Thyroid gland (tissue), 4 donors: ENCODE results near the gene CEP43. TPM values are rescaled to one million over a fixed set of nuclear protein-coding genes. Genes with fewer than 3 reads are reported as not detected.
A peak's percentile ranks its signal among the peaks of the same experiment; 100 is the strongest.

Experiments
- DNase-seq, 2 donors: peaks; one replicate each; pipeline ENCODE4 v3.0.0-alpha.2; 2019
- H3K27ac ChIP-seq, 3 donors: fragments of 200-600 bp; sonication (generic); 1 replicate in 2 of 3; 2 replicates in 1 of 3; pipeline ENCODE4 v1.5.1; 2016 to 2019; ENCODE audit warnings: mild to moderate bottlenecking in 1 of 3, moderate library complexity in 1 of 3
- H3K27me3 ChIP-seq: fragments of 200-600 bp; sonication (generic); one replicate; pipeline ENCODE4 v1.5.1; 2019
- H3K36me3 ChIP-seq, 2 donors: fragments of 200-600 bp; sonication (generic); one replicate each; pipeline ENCODE4 v1.5.1; 2016 to 2019
- H3K4me1 ChIP-seq, 2 donors: fragments of 200-600 bp; sonication (generic); one replicate each; pipeline ENCODE4 v1.5.1; 2017 to 2019
- H3K4me3 ChIP-seq, 3 donors: fragments of 200-600 bp; sonication (generic); replicated peaks in 1 of 3; 1 replicate in 2 of 3; 2 replicates in 1 of 3; pipeline ENCODE4 v1.5.1; 2016; ENCODE audit warnings: mild to moderate bottlenecking in 1 of 3
- H3K9me3 ChIP-seq: fragments of 200-600 bp; sonication (generic); one replicate; pipeline ENCODE4 v1.5.1; 2017
- POLR2A ChIP-seq, 2 donors: fragments of 450-650 bp; IDR thresholded peaks; one replicate each; pipeline ENCODE4 v1.6.1; 2017; ENCODE audit warnings: antibody characterized with exemption in 2 of 2, mild to moderate bottlenecking in 2 of 2, moderate library complexity in 1 of 2
- WGBS, 2 donors: methylation state at CpG; one replicate each; pipeline ENCODE4 v1.1.5; 2017; 5-methylcytosine and 5-hydroxymethylcytosine counted together
- intact Hi-C: fragments of 100-400 bp; cut with DNase I; formaldehyde crosslinking; loops from one replicate; pipeline ENCODE4 v1.15.1; 2023
- total RNA-seq, 4 donors: library from RNA; depleted of rRNA; stranded (reverse); fragments of >200 nt; gene quantifications; one replicate each; pipeline ENCODE4 v1.2.3, GENCODE V29; 2016
- TF ChIP-seq, protein P1 (sequence below), 6 experiments: fragments of 200-600 bp in 3 of 6; fragments of 450-650 bp in 3 of 6; sonication (generic) in 3 of 6; IDR thresholded peaks; one replicate each; pipeline ENCODE4 v1.5.1; 2016 to 2019; ENCODE audit warnings: antibody characterized with exemption in 6 of 6, mild to moderate bottlenecking in 2 of 6, inconsistent platforms in 1 of 6, moderate library complexity in 1 of 6

Gene CEP43
- total RNA-seq, 4 donors from 2014 or later, result 30.0 to 39.9 (median 33.8) TPM

DNA sequence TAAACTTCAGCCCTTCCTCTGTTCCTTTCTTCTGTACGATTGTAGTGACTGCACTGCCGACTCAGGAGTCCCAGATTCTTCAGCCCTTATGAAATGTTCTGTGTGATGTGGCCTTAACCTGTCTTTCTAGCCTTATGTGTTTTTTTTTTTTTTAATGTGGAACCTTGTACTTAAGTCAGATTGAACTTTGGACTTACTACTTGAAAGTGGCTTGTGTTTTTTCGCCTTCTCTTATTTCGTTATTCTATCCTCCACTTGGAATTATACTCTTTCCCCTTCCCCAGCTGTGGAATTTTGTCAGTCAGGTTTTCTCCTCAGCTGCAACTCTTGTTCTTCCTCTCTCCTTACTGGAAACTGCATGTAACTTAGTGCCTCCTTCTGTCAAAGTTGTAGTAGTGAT is 8.8 kb downstream of the CEP43 start:
- no peaks in the 10 kb centered on the region for H3K27me3 ChIP-seq
- peaks cover 9 to 17% of the 10 kb centered on the region in 2 donors for H3K36me3 ChIP-seq
- H3K4me3 ChIP-seq, result no peak overlapping the region
- H3K9me3 ChIP-seq, result no peaks in the 10 kb centered on the region
- DNase-seq, result no peak
- 94% methylated on average over 4 of the region's 4 CpGs for WGBS, 2 donors
- peaks cover 0 to 9% of the 10 kb centered on the region in 2 donors for H3K4me1 ChIP-seq
- H3K27ac ChIP-seq, result no peak overlapping the region
- intact Hi-C loops, result no loop called here
- TF ChIP-seq, protein P1, sequence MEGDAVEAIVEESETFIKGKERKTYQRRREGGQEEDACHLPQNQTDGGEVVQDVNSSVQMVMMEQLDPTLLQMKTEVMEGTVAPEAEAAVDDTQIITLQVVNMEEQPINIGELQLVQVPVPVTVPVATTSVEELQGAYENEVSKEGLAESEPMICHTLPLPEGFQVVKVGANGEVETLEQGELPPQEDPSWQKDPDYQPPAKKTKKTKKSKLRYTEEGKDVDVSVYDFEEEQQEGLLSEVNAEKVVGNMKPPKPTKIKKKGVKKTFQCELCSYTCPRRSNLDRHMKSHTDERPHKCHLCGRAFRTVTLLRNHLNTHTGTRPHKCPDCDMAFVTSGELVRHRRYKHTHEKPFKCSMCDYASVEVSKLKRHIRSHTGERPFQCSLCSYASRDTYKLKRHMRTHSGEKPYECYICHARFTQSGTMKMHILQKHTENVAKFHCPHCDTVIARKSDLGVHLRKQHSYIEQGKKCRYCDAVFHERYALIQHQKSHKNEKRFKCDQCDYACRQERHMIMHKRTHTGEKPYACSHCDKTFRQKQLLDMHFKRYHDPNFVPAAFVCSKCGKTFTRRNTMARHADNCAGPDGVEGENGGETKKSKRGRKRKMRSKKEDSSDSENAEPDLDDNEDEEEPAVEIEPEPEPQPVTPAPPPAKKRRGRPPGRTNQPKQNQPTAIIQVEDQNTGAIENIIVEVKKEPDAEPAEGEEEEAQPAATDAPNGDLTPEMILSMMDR (IDR thresholded peaks at IDR 0.05), result no peak
- TF ChIP-seq POLR2A (IDR thresholded peaks at IDR 0.05), result no peak

DNA sequence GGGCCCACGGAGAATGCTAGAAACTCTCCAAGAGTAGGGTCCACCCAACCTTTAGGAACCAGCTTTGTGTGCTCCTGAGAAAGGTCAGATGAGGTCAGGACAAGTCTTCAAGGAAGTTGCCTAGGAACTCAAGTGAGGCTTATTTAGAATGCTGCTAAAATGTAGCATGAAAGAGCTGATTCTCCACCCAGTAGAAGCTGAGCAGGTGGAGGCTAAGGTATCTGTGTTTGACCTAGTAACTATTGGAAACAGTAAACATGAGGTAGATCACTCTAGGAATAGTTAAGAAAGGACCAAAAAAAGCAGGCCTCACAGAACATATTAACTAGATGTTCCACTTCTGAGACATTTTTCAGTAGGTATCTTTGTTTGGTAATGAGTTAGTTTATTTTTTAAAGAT is 13.9 kb downstream of the CEP43 start:
- H3K4me1 ChIP-seq, result no peaks in the 10 kb centered on the region
- no peak for DNase-seq
- intact Hi-C loops, result no loop called here
- TF ChIP-seq, protein P1 (IDR thresholded peaks at IDR 0.05), result no peak
- no peak for TF ChIP-seq POLR2A (IDR thresholded peaks at IDR 0.05)
- H3K27ac ChIP-seq, result no peak overlapping the region
- H3K4me3 ChIP-seq, result no peak overlapping the region
- WGBS, 2 donors, result 56 to 96% methylated on average over 1 of the region's 1 CpG
- H3K9me3 ChIP-seq, result no peaks in the 10 kb centered on the region
- H3K36me3 ChIP-seq, result peaks cover 9 to 17% of the 10 kb centered on the region in 2 donors
- no peaks in the 10 kb centered on the region for H3K27me3 ChIP-seq

DNA sequence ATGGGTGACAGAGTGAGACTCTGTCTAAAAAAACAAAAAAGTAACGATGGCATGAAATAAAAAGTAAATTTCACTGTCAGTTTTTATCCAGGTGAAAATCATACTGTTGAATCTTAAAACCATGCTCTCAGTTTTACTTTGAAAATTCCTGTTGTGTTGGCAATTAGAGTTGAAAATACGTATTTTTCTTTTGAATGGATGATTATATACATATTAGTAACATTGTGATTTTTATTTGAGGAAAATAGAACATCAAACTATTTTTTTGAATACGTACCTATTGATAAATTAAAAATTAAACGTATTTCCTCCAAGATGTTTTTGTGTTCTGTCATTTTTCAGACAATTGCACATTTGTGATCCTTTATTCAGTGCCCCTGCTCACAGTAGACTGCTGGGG is 14.7 kb downstream of the CEP43 start:
- 94 to 95% methylated on average over 4 of the region's 4 CpGs for WGBS, 2 donors
- intact Hi-C loops, result no loop called here
- Histone ChIP-seq H3K27ac (no peak overlapping the region), H3K9me3 (no peaks in the 10 kb centered on the region), H3K27me3 (no peaks in the 10 kb centered on the region), H3K4me3 (no peak overlapping the region), H3K4me1 (no peaks in the 10 kb centered on the region), H3K36me3 (peaks cover 9 to 17% of the 10 kb centered on the region in 2 donors)
- DNase-seq, result no peak
- no peak for TF ChIP-seq POLR2A (IDR thresholded peaks at IDR 0.05)
- TF ChIP-seq, protein P1 (IDR thresholded peaks at IDR 0.05), result no peak

DNA sequence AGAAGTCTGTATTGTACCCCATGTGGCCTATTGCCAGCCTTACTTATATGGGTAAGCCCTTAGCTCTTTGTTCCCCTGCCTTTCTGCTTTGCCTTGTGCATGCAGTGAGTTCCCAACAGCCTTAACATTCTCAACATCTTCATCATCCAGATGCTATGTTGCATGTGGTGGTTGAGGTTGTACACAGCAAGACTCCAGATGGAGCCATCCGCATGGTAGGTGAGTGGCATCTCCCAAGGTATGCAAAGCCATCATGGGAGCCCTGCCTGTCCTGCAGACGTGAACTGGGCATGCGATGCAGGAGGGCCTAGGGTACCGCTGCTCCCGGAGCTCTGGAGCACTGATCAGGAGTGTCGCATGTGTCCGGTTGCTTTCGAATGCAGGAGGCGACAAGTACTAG is 16.1 kb downstream of the CEP43 start:
- DNase-seq, result no peak
- no peak overlapping the region for H3K4me3 ChIP-seq
- H3K36me3 ChIP-seq, result peaks cover 9 to 17% of the 10 kb centered on the region in 2 donors
- intact Hi-C loops, result no loop called here
- H3K27me3 ChIP-seq, result no peaks in the 10 kb centered on the region
- H3K4me1 ChIP-seq, result no peaks in the 10 kb centered on the region
- WGBS, 2 donors, result 96 to 98% methylated on average over 9 of the region's 9 CpGs
- H3K27ac ChIP-seq, result no peak overlapping the region
- no peaks in the 10 kb centered on the region for H3K9me3 ChIP-seq
- TF ChIP-seq POLR2A (IDR thresholded peaks at IDR 0.05), result no peak
- TF ChIP-seq, protein P1 (IDR thresholded peaks at IDR 0.05), result no peak

DNA sequence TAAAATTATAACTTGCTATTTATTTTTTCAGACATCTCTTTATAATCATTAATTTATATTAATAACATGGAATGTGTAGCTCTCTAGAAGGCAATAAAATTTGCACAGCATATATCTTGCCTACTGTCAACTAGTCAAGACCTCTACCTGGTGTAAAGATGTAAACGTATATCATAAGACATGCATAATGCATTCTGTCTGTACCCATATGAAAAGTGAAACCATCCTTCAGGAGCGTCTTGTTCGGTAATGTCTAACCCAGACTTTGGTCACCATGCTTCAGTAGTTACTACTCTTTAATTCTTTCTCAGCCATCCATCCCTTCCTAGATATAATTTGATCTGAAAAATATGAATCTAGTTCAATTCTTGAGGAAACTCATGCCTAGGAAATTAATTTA is 21.0 kb downstream of the CEP43 start:
- H3K9me3 ChIP-seq, result no peaks in the 10 kb centered on the region
- no peak for DNase-seq
- H3K27me3 ChIP-seq, result no peaks in the 10 kb centered on the region
- TF ChIP-seq POLR2A (IDR thresholded peaks at IDR 0.05), result no peak
- TF ChIP-seq, protein P1 (IDR thresholded peaks at IDR 0.05), result no peak
- 96 to 99% methylated on average over 3 of the region's 3 CpGs for WGBS, 2 donors
- intact Hi-C loops, result no loop called here
- no peaks in the 10 kb centered on the region for H3K4me1 ChIP-seq
- peak overlapping the region; percentile 32 to 38 (median 37) for H3K27ac ChIP-seq
- H3K4me3 ChIP-seq, result no peak overlapping the region
- H3K36me3 ChIP-seq, result peaks cover 0 to 7% of the 10 kb centered on the region in 2 donors
